Measurements from ENCODE around the gene MORN5.

MORN5 gene

DNA sequence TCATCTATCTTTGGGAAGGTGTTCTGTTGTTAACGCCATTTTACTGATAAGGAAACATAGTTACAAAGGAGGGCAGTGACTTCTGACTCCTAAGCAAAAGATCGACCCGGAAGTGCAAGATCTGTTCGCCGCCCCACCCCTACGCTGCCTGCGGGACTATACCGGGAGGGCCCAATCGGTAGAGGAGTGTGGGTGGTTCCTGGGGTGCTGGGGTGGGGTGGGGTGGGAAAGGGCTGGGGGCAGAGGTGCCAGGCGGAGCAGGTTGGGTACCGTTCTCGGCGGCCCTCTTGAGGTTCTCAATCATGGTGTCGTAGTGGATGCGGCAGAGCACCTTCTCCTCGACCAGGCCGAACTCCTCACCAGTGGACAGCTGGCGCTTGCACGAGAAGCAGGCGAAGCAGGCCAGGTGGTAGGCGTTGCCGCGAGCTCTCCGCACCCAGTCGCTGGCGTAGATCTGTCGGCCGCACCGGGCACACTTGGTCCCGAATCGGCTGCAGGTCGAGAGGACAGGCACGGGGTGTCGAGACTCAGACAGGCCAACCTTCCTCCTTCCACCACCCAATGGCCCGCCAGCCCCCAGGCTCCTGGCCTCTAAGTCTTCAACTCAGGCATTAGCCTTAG is 57.2 kb downstream of the MORN5 start:
- no peak for DNase-seq (ENCODE audit: low read depth)

DNA sequence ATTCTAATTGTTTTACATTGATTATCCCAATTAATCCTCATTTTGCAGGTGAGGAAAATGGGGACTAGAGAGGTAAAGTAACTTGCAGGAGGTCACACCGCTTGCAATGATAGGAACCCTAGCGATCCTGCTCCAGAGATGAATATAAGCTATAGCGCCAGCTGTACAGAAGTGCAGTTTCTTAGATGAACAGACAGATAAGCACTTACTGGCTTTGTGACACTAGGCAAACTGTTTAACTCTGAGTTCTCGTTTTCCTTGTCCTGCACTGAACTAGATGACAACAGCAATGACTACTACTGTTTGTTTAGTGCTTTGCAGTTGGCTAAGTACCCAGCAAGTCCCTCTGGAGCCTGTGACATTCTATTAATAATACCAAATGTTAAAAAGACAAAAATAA is 57.9 kb downstream of the MORN5 start:
- no peak for DNase-seq (ENCODE audit: low read depth)

DNA sequence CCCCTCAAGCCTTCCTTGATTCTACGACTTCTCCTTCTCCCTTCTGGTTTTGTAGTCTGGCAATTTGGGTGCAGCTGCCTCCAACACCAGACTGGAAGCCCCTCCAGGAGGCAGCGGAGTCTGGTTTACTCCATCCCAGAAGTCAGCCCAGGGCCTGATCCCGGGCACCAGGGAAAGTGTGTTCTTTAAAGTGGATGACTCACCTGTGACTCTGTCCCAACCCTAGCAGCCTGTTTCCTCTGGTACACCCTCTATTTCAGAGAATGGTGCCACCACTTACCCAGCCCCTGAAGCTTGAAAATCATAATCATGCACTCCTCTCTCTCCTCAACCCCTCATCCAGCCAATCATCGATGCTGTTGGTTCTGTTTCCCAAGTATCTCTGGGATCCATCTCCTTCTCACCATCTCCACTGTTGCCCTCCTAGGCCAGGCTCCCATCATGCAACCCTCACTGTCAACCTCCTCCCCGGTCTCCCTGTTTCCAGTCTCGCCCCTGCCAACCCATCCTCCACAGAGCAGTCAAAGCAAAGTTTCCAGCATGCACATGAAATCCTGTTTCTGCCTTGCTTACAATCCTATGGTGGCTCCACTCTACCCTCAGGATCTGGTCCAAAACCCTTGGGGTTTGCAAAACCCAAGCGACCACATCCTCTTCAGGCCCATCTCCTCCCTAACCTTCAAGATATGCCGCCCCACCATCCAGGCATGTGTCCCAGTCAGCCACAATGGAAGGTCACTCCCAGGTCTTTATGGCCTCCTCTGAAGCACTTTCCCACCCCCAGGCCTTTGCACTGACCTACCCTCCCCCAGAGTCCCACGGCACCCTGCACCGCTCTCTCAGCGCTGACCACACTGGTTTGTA is 58.6 kb downstream of the MORN5 start:
- no peak for DNase-seq (ENCODE audit: low read depth)

DNA sequence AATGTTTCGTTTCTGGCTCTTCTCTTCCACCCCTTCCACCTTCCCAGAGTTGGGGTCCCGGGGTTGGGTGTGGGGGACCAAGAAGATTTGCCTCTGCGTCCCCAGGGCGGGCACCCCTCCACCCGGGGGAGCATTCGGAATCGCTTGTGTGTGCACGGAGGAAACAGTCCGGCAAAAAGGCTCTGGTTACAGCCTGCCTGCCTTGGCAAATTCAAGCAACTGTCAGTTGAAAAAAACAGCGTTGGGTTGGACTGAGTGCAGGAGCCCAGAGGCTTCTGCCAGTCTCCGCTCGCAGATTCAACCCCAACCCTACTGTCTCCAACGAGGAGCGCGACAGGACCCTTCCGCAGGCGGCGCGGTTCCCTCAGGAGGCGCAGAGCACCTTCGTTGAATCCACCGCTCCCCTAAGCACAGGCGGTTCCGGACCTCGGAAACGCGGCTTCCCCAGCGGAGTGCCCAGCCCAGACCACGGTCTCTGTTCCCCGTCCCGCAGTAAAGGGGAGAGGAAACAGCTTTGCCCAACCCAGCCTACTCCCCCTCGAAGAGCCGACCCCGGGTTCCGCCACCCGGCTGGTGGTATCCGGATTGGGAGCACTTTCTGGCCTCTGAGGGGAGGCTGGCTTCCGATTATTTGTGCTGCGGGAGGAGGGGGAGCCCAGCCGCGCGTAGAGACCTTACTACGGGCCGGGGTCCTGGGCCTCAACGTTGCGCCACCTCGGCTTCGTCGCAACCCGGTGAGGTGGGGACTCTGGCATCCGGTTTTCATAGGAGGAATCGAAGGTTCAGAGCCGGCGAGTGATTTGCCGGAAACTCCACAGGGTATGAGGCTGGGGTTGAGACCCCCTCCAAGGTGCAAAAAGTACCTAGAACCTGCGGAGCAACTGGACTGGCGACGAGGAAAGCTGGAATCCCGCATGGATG is 59.5 kb downstream of the MORN5 start:
- DNase-seq (ENCODE audit: low read depth), result no peak

DNA sequence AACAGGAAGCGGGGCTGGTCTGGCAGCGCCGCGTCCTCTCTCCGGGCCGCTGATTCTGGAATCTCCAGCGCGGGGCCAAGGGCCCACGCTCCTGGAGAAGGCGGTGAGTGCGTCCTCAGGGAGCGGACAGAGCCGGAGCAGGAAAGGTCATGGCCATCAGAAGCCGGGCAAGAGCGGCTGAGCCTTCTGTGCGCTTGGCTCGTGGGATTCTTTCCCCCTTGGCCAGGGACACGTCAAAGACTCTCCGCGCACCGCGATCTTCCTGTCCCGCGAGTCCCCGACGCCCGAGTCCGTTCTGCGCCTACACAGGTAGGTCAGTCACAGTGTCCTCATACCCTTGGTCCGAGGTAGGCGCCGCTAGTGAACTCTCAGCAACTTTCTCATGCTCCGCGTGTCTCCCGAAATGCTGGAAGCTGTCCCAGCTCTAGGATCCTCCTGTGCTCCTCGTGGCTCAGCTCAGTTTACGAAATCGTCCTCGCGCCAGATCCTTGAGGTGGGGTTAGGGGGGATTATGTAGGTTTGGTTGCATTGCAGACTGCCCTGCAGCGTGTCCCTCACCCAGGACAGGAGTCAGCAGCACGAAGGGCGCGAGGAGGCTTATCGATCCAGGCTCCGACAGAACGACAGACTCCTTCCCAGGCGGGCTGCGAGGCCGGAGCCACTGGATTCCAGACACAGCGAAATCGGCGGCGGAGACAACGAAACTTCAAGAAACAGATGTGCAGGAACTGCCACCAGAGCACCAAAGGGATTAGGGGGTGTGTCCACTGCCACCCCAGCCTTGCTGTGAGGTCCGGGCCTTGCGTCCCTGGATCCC is 60.4 kb downstream of the MORN5 start:
- no peak for DNase-seq (ENCODE audit: low read depth)

DNA sequence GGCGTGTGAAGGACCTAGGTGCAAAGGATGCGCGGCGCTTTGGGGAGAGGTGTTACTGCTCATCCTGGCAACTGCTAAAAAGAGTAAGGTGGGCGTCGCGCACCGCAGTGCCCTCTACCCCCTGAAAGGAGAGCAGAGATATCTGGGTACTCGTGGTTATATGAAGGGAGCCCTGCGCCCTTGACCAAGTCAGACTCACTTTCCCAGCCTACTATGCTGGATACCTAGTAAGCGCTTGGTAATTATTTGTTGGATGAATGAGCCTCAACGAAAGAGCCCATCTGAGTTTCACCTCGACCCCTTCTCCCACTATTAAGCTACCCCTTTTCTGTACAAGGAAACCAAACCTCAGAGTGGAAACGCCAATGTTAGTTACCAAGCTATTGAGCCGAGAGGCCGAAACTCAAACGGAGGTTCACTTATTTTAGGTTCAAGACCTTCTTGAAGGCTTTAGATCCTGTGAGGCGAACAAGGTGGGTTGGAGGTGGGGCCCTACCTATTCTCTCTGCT is 61.0 kb downstream of the MORN5 start:
- DNase-seq (ENCODE audit: low read depth), result no peak

DNA sequence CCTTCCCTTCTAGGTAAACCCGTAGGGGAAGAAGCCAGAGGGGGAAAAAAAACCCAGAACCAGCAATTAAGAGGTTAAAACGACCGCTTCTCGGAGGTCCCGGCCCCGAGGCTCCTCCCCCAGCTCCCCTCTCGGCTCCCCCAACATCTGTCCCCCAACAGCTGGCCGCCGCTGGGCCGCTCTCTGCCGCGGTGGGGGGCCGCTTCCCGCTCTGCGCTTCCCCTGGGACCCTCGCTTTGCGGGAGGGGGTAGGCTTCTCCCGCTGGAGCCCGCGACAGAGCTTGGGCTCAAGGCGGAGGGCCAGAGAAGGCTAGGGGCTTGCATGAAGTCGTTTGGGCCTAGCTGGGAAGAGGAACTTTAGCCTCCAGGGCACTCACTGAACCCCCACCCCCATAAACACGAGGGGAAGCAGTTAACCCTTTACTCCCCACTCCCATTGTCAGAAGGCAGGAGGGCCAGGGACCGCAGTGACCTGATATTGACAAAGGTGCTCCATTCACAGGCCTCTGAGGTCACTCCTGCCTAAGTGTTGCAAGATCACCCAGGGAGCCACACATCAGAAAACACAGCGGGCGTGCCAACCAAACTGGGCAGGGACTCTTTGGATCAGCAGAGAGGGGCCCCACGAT is 61.6 kb downstream of the MORN5 start:
- DNase-seq (ENCODE audit: low read depth), result no peak

DNA sequence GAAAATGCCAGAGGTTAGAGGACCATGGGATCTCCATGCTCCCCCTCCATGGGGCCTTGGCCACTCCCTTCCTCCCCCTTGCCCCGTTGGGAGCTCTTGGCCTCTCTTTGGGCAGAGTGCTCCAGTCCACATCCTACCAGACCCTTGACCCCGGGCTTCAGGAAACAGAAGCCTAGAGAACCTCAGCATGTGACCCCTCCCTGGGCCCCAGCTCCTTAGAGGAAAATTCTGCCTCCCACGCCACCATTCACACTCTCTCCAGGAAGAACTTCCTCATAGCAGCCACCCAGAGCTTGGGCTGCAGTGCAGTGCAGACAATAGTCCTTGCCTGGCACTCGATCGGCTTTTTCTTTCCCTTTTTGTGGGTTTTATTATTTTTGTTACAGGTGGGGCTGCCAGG is 63.1 kb downstream of the MORN5 start:
- no peak for DNase-seq (ENCODE audit: low read depth)

DNA sequence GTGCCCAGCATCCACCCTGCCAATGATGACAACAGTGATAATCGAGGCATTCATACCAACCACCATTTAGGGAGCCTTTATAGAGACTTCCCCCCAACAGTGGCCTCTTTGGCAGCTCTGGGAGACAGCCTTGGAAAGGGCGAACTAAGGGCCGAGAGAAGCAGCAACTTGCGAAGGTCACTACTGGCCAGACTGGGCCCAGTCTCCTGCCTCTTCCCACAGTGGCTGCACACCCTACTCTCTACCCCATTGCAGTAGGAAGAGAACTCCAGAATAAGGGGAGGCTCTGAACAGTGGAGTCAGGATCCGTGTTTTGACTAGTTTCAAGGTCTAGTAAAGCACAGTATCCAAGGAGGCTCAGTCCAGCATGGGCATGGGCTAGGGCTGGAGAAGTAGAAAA is 63.7 kb downstream of the MORN5 start:
- no peak for DNase-seq (ENCODE audit: low read depth)

DNA sequence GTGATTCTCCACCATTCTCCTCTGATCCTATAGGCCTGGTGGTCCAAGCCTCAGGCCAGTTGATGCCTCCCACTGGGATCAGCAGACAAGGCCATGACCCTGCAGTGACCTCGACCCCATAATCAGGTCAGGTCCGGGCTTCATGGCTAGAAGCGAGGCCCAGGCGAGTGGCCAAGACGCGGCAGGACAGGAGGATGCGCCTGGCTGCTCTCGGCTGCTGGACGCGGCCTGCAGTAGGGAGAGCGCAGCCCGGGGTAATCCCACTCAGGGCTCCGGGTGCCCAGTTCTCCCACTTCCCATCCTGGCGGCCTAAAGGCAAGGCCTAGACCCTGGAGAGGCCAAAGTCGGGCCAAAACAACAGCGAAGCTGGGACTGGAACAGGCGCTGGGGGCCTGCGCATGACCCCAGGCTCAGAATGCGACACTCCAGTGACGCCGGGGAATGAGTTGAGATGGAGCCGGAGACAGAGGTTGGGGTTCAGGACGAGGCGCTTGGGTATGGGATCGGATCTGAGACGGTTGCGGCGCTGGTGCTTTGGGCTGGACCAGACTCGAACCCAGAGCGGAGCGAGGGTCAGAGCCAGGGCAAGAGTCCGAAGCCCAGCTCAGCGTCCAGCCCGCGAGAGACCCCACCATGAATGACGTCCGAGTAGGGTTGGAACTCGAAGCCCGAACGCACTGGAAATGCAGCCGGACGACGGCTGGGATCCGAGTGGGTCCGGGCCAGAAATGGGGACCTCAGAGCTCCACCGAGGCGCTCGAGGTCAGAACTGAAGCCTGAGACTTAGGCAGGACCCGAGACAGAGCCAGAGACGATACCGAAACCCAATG is 65.8 kb downstream of the MORN5 start:
- DNase-seq (ENCODE audit: low read depth), result no peak

DNA sequence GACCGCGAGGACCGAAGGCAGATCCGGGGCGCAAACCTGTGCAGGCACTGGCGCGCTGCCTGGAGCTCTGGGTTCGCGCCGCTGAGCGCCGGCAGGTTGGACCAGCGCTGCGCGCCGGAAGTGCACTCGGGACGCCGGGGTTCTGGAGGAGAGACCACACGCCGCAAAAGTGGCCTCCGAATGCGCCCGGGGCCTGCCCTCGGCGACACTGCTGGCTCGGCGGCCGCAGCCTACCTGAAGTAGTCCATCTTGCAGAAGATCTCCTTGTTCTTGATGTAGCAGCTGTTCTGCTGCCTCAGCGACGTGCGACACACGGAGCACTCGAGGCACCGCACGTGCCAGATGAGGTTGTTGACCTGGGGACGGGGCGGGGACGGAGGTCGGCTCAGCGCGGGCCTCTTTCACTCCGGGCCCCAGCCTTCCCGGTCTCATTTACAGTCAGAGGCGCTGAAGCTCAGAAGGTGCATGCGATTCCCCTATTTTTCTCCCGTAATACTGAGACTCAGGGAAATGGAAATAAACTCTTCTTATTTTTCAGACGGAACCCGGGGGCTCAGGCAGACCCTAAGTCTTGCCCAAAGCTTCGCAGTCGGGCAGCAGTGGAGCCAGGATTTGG is 66.5 kb downstream of the MORN5 start:
- no peak for DNase-seq (ENCODE audit: low read depth)

DNA sequence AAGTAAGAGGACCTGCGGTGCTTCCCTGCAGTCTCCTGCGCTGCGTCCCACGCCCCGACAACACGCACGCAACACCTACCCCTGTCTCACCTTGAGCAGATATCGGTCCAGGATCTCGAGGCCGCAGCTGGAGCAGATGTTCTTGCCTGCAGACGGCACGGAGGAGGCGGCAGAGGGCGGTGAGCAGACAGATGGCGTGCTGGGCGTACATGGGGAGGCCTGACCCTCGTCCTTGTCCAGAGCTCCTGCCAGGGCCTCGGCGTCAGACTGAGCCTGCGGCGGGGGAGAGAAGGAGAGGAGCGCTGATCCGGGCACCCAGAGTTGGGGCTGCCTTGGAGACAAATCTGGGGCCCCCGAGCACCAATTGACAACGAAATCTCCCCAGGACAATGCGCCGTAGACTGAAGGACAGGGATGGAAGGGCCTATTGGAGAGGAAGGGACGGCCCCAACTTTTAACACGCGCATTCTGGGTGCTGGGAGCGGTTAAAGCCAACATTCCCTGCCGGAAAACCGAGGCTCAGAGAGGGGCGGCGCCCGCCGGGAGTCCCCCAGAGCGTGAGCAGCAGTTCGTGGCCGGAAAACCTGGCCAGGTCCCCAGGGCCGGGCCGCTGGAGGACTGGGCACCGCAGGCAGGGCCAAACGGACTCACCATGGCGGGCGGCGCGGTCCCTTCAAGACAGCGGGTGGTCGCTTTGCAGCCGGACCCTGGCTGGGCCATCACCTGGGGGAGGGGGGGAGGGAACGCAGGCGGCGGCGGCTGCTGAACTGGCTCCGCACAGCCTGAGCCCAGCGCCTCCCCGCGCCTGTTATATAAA is 67.3 kb downstream of the MORN5 start:
- DNase-seq (ENCODE audit: low read depth), result no peak

DNA sequence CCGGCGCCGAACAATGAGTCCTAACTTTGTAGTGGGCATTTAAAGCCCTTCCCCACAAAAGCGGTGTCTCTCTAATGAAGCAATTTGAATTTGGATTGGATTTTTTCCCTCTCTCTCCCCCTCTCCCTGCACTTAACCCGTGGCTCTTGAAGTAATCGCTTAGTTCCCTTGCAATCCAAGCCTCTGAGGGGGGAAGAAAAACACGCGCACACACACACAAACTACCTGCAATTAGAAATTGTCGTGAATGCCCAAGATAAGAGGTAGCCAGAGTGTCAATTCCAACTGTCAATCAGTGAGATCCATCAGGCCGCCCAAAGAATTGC is 67.8 kb downstream of the MORN5 start:
- no peak for DNase-seq (ENCODE audit: low read depth)

DNA sequence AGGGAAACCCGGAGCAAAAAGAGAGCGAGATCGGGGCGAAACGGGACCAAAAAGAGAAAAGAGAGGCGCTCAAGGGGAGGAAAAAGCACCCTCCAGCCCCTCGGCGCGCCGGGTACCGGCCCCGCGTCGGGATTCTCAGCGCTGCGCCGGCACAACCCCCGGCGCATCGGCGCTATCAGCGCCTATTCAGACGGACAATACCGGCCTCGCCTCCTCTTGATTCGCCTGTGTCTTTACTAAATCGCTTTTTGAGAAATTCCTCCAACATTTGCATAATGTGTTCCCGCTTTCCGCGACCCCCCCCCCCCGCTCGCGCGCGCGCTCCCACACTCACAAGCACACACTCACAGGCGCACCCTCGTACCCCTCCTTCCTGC is 68.5 kb downstream of the MORN5 start:
- DNase-seq (ENCODE audit: low read depth), result no peak

DNA sequence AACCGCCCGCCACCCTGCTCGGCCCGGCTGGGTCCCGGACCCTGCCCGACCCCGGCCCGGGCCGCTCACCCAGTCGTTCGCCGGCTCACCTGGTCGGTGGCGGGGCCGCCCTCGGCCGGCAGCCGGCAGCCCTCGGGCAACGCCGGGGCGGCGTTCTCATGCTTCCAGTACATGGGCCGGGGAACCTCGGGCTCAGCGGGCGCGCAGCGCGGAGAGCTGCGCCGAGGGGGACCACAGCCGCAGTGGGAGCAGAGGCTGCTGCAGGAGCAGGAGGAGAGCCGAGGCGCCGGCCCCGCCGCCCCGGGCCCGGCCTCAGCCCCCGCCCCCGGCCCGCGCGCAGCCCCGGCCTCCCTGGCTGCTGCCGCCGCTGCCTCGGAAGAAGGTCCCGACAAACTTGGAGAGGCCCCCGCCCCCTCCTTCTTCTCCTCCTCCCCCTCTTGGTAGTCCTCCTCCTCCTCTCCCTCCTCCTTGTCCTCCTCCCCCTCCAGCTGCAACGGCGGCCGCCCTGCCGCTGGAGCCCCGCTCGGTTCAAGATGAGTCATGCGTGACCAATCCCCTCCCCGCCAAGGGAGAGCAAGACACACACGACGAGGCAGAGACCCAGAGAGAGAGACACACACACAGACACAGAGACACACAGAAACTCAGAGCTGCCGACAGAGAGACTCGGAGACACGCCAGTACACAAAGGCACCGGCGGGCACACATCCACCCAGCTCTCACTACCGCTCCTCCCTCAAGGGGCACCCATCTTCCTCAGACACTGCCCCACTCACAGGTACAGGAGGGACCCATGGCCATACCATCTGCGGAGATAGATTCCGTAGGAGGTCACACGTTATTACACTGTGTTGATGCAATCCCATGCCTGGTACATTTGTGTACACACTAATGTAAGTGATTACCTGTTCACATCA is 69.1 kb downstream of the MORN5 start, which contains the start of gene LHX6:
TSS of gene LHX6 (minus strand) at position 390 of the 917 bp plus-strand sequence. CDS start at position 173, 217 bp downstream.
- no peak for DNase-seq (ENCODE audit: low read depth)

DNA sequence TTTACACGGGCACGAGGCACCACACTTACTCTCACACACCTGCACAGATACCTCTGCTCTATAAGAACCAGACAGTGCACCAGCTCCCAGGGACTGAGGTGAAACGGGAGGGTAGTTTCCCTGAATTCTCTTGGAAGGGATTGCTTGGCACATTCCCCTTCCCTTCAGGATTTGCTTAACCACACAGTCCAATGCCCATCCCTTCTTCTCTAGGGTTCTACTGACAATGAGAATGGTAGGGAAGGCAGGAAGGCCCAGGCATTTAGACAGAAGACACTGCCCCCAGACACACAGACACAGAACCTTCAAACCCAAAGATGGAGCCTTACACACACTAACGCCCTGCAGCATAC is 69.8 kb downstream of the MORN5 start:
- no peak for DNase-seq (ENCODE audit: low read depth)

DNA sequence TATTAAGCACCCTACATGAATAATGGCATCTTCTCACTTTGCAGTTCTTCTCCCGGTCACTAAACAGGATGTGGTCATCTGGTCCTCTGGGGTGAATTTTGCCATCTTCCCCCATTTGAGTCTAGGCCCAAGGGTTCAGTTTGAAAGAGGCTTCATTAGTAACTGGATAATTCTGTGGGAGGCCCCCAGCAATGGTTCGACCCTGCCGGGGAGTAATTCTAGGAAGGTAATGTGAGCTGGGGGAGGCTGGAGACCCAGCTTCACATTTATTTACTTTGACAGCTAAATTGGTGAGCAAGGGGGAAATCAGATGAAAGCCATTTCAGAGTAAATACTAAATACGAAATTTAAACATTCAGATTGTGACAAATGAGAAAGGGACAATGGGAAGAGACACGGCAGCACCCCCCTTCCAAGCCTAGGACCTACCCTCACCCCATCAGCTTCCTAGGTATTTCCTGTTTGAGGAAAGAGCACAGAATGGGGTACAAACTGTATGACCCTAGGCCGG is 73.1 kb downstream of the MORN5 start:
- no peak for DNase-seq (ENCODE audit: low read depth)

Data from stimulated activated CD8-positive, alpha-beta memory T cell treated with anti-CD3 and anti-CD28 coated beads, Interleukin-4, amount 100 ng/mL, for 24 hours (primary cell).